Bone marrow (tissue), 2 donors: ENCODE results near the gene GSE1.

ENCODE experiments used
- DNase-seq, 2 donors: peaks; one replicate each; lab custom pipeline; 2025; lab: John Stamatoyannopoulos, UW

Gene GSE1

GRCh38 chr16:85612801-85613603 lies at the start of gene GSE1:
Gene GSE1, plus strand, starts transcription at chr16:85613322. Its CDS starts 70 bp downstream, at chr16:85613392.
- DNase-seq, result peak in 1 of 2 donors; percentile 48

GRCh38 chr16:85563515-85564276 lies 49.4 kb upstream of the GSE1 start:
- peak in 1 of 2 donors; percentile 24 for DNase-seq

- no peak for DNase-seq
These were observed 48.7 kb upstream of the GSE1 start for GRCh38 chr16:85564277-85565051.

- no peak for DNase-seq
These were observed 47.8 kb upstream of the GSE1 start for GRCh38 chr16:85565340-85565739.

- no peak for DNase-seq
These were observed 47.2 kb upstream of the GSE1 start for GRCh38 chr16:85565801-85566526.

- DNase-seq, result no peak
These were observed 46.5 kb upstream of the GSE1 start for GRCh38 chr16:85566561-85567100.

GRCh38 chr16:85567101-85567866 lies 45.8 kb upstream of the GSE1 start:
- no peak for DNase-seq

GRCh38 chr16:85567935-85568334 lies 45.2 kb upstream of the GSE1 start:
- no peak for DNase-seq

GRCh38 chr16:85568519-85568918 lies 44.6 kb upstream of the GSE1 start:
- no peak for DNase-seq

GRCh38 chr16:85569039-85569614 lies 44.0 kb upstream of the GSE1 start:
- DNase-seq, result no peak

GRCh38 chr16:85569615-85570212 lies 43.4 kb upstream of the GSE1 start:
- peak; percentile 17 to 65 for DNase-seq

- DNase-seq, result no peak
These were observed 42.8 kb upstream of the GSE1 start for GRCh38 chr16:85570213-85570734.

GRCh38 chr16:85570735-85571562 lies 42.2 kb upstream of the GSE1 start:
- peak; percentile 30 to 88 for DNase-seq

GRCh38 chr16:85571563-85571812 lies 41.6 kb upstream of the GSE1 start:
- DNase-seq, result peak in 1 of 2 donors; percentile 30

GRCh38 chr16:85571813-85572619 lies 41.1 kb upstream of the GSE1 start:
- peak in 1 of 2 donors; percentile 94 for DNase-seq

- DNase-seq, result no peak
These were observed 40.0 kb upstream of the GSE1 start for GRCh38 chr16:85573045-85573695.
